Right cardiac atrium (tissue), 5 donors: ENCODE data around the gene ZNF92. TPM values are rescaled to one million over a fixed set of nuclear protein-coding genes. Genes with fewer than 3 reads are reported as not detected.
"Not testable (repeated sequence)": the region's sequence is repeated elsewhere in the genome, so short reads cannot be mapped to it uniquely, and the experiment has no call there.

Experiments used
- ATAC-seq, 2 donors: fragments of 200-7000 bp; cut with Tn5 transposase; one replicate each; pipeline versions ENCODE4 v1.8.0 to v1.9.1; 2020; ENCODE audit warnings: moderate library complexity in 2 of 2, mild to moderate bottlenecking in 1 of 2
- DNase-seq, 3 donors: peaks; one replicate each; pipeline ENCODE4 v3.0.0-alpha.2; 2020
- H3K27ac ChIP-seq: one replicate; pipeline ENCODE4 v1.5.1; 2013; ENCODE audit warnings: mild to moderate bottlenecking, low read length, control low read depth, moderate library complexity
- H3K27me3 ChIP-seq: one replicate; pipeline ENCODE4 v1.6.1; 2013; ENCODE audit not compliant: control insufficient read depth, insufficient read depth
- H3K4me1 ChIP-seq: one replicate; pipeline ENCODE4 v1.6.1; 2013; ENCODE audit warnings: low read length; ENCODE audit not compliant: control insufficient read depth, insufficient read depth
- H3K4me3 ChIP-seq: one replicate; pipeline ENCODE4 v1.5.1; 2013; ENCODE audit warnings: low read length, control low read depth
- H3K9me3 ChIP-seq: one replicate; pipeline ENCODE4 v1.6.1; 2013; ENCODE audit warnings: low read length; ENCODE audit not compliant: control insufficient read depth
- WGBS: extraction: QIAGEN DNeasy Blood & Tissue Kit; methylation state at CpG from one replicate; pipeline ENCODE4 v1.1.7; 2013; 5-methylcytosine and 5-hydroxymethylcytosine counted together
- intact Hi-C, 4 donors: fragments of 100-400 bp; cut with DNase I; formaldehyde crosslinking; loops; one replicate each; pipeline versions ENCODE4 v1.11.0 to v1.14.0; 2022 to 2023
- polyA plus RNA-seq: library from polyadenylated mRNA; stranded (reverse); fragments of 200-250 nt; gene quantifications from one replicate; pipeline ENCODE4 v1.2.3, GENCODE V29; 2013
- total RNA-seq, 4 donors: library from RNA; stranded (reverse); fragmentation: NEBNext Ultra II Directional; extraction: Animal tissue kit (Norgen Biotek cat#: 25700); gene quantifications; one replicate each; pipeline ENCODE4 v1.2.1, GENCODE V29; 2021
- donor health status: healthy with polysubstance abuse.
- donor health status: DM: no; HTN: yes; CAD: no.
- donor health status: DM: no; HTN: no; CAD: no.
- donor health status: DM: no; HTN: yes; CAD: no; lungs with severe emphysema.
- donor health status: DM: yes; HTN: yes; CAD: no.

ZNF92 gene
- total and polyA plus RNA-seq, 5 donors = 3.1 to 6.2 (median 4.1) TPM

GRCh38 chr7:65381742-65382141 lies 8.1 kb downstream of the ZNF92 start:
- Histone ChIP-seq H3K9me3 (no peaks in the 10 kb centered on the region), H3K4me3 (no peak overlapping the region), H3K4me1 (peaks cover 3% of the 10 kb centered on the region), H3K27ac (no peak overlapping the region), H3K27me3 (no peaks in the 10 kb centered on the region)
- no peak for ATAC-seq
- DNase-seq = no peak
- WGBS = 82% methylated on average over 3 of the region's 3 CpGs
- intact Hi-C loops = no loop called here

DNA sequence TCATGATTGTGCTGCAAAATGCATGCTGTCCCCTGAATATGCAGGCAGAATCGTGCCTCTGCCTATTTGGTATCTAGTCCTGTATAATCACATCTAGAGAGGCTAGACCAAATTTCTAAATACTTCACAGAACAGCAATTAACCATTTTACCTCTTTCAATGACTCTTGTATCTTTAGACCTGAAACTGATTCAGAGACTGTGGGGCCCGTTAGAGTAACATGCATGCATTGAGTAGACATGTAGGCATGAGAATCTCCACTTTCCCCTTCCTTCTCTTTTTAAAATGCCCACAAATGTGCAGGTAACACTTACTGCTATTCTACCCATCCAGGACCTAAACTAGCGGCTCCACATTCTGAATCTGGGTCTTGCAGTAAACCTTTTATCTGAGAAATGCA lies 8.8 kb downstream of the ZNF92 start:
- Histone ChIP-seq H3K4me1 (peaks cover 3% of the 10 kb centered on the region), H3K9me3 (no peaks in the 10 kb centered on the region), H3K27me3 (no peaks in the 10 kb centered on the region), H3K4me3 (no peak overlapping the region), H3K27ac (no peak overlapping the region)
- 84% methylated on average over 3 of the region's 3 CpGs for WGBS
- no peak for DNase-seq
- intact Hi-C loops = no loop called here
- no peak for ATAC-seq

DNA sequence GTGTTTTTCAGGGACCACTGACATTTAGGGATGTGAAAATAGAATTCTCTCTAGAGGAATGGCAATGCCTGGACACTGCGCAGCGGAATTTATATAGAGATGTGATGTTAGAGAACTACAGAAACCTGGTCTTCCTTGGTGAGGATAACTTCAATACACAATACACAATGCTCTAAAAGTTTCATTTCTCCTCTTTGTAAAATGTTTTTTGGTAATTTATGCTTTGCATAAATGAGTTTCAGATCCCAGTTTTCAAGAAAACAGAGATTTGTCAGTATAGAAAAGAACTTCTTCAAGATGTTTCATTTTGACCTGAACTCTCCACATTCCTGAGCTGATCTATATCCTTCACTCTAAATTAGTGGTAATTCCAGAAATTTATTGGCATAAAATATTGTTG lies 14.2 kb downstream of the ZNF92 start:
- Histone ChIP-seq H3K4me1 (no peaks in the 10 kb centered on the region), H3K27me3 (no peaks in the 10 kb centered on the region), H3K4me3 (no peak overlapping the region), H3K9me3 (no peaks in the 10 kb centered on the region), H3K27ac (no peak overlapping the region)
- ATAC-seq (no peak), DNase-seq (no peak)
- 97% methylated on average over 2 of the region's 2 CpGs for WGBS
- intact Hi-C loops = no loop called here

DNA sequence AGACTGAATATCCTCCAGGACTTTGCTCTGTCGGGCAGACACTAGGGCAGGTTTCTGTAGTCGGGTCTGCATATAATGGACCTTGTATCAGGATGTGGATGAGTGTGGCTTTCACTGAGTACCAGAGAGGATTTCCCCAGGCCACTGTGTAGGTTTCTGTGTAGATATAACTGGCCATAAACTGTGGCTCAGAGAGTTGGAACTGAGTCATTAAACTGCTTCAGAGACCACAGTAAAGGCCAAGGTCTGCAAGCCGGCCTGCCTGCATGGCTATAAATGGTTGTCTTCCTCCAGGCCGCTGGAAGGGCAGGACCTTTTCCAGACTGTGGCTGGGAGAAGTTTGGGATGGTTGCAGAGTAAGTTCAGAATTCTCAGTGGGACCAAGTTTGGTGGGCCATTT lies 16.9 kb downstream of the ZNF92 start:
- H3K27ac ChIP-seq = no peak overlapping the region
- 82% methylated on average over 4 of the region's 4 CpGs for WGBS
- no peak overlapping the region for H3K4me3 ChIP-seq
- intact Hi-C loops = no loop called here
- H3K4me1 ChIP-seq = no peaks in the 10 kb centered on the region
- ATAC-seq = no peak
- no peaks in the 10 kb centered on the region for H3K9me3 ChIP-seq
- H3K27me3 ChIP-seq = no peaks in the 10 kb centered on the region
- DNase-seq = no peak

- Histone ChIP-seq H3K9me3 (no peaks in the 10 kb centered on the region), H3K27me3 (no peaks in the 10 kb centered on the region), H3K4me3 (no peak overlapping the region), H3K4me1 (no peaks in the 10 kb centered on the region), H3K27ac (no peak overlapping the region)
- WGBS = 67% methylated on average over 4 of the region's 4 CpGs
- intact Hi-C loops = no loop called here
- no peak for ATAC-seq
- DNase-seq = no peak
Observed at GRCh38 chr7:65397730-65398142, 24.1 kb downstream of the ZNF92 start.

- WGBS = 88% methylated on average over 3 of the region's 3 CpGs
- ATAC-seq = not testable (repeated sequence)
Observed at GRCh38 chr7:65398671-65399070, 25.0 kb downstream of the ZNF92 start.

GRCh38 chr7:65399101-65399500 lies 25.4 kb downstream of the ZNF92 start:
- ATAC-seq, H3K9me3 ChIP-seq, H3K4me1 ChIP-seq, DNase-seq, H3K27me3 ChIP-seq, H3K4me3 ChIP-seq, intact Hi-C loops, H3K27ac ChIP-seq: not testable (repeated sequence)
- 82% methylated on average over 1 of the region's 1 CpG for WGBS

More at GRCh38 chr7:65398671-65399070, 25.0 kb downstream of the ZNF92 start:
- H3K27me3 ChIP-seq, H3K9me3 ChIP-seq, DNase-seq, intact Hi-C loops, H3K4me3 ChIP-seq, H3K27ac ChIP-seq, H3K4me1 ChIP-seq: not testable (repeated sequence)

DNA sequence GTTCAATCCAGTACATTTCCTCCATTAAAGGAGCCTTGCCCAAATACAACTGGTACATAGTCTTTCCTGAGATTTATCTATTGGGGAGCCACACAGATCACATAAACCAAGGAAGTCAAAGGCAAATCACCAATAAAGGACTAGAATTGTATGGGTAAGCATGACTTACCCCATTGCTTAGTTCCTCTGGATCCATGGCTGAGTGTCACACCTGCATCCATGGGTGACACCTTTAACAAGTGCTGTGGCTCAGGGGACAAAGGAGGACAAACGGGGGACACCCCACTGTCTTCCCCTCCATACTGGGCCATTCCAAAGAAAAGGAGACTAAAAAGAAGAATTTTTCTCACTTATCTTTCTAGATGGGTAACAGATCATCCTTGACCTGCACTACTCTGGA lies 30.4 kb downstream of the ZNF92 start:
- peaks cover 6% of the 10 kb centered on the region for H3K9me3 ChIP-seq
- intact Hi-C loops = no loop called here

DNA sequence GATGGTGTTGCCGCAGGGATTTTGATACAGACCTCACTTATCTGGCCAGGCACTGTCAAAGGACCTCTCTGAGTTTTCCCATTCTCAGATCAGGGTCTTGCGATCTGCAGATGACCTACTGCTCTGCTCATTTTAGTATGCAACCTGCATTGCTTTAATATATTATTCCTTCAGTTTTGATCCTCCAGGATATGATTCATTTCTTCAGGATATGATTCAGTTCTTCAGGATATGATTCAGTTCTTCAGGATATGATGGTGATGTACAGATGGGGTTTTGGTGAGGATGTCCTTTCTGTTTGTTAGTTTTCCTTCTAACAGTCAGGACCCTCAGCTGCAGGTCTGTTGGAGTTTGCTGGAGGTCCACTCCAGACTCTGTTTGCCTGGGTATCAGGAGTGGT lies 33.1 kb downstream of the ZNF92 start:
- 95% methylated on average over 2 of the region's 2 CpGs for WGBS
- H3K4me1 ChIP-seq, H3K9me3 ChIP-seq, ATAC-seq, H3K27me3 ChIP-seq, H3K4me3 ChIP-seq, DNase-seq, H3K27ac ChIP-seq, intact Hi-C loops: not testable (repeated sequence)

More for the DNA sequence above, 30.4 kb downstream of the ZNF92 start:
- ATAC-seq (no peak), DNase-seq (no peak)
- Histone ChIP-seq H3K27me3 (no peaks in the 10 kb centered on the region), H3K27ac (no peak overlapping the region), H3K4me1 (no peaks in the 10 kb centered on the region), H3K4me3 (no peak overlapping the region)
- 81% methylated on average over 1 of the region's 1 CpG for WGBS

DNA sequence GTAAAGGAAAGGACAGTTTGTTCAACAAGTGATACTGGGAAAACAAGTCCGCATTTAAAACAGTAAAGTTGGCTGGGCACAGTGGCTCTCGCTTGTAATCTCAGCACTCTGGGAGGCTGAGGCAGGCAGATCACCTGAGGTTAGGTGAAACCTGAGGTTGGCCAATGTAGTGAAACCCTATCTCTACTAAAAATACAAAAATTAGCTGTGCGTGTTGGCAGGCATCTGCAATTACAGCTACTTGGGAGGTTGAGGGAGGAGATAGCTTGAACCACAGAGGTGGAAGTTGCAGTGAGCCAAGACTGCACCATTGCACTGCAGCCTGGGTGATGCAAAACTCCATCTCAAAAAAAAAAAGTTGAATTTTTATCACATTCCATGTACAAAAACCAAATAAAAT lies 35.7 kb downstream of the ZNF92 start:
- DNase-seq = no peak
- no peaks in the 10 kb centered on the region for H3K27me3 ChIP-seq
- H3K4me1 ChIP-seq = no peaks in the 10 kb centered on the region
- intact Hi-C loops = no loop called here
- no peak overlapping the region for H3K27ac ChIP-seq
- 89% methylated on average over 3 of the region's 3 CpGs for WGBS
- H3K4me3 ChIP-seq = no peak overlapping the region
- no peak for ATAC-seq
- peaks cover 6% of the 10 kb centered on the region for H3K9me3 ChIP-seq

DNA sequence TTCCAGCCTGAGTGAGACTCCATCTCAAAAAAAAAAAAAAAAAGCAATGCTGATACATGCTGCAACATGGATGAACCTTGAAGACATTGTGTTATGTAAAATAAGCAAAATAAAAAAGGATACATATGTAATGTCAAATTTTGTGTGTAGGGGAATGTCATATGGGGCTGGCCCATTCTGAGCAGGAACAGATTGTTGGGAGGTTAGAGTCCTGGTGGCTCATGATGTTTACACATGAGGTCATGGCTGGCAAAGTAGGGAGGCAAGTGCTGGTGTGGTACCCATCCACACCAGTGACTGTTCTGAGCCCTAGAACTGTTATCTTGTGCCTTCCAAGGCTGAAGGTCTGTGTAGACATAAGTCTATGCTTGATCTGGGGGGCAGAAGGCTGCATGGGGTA lies 37.6 kb downstream of the ZNF92 start:
- Histone ChIP-seq H3K4me3 (no peak overlapping the region), H3K27ac (no peak overlapping the region), H3K9me3 (no peaks in the 10 kb centered on the region), H3K27me3 (no peaks in the 10 kb centered on the region), H3K4me1 (no peaks in the 10 kb centered on the region)
- intact Hi-C loops = no loop called here
- no peak for ATAC-seq
- no peak for DNase-seq

GRCh38 chr7:65422670-65423069 lies 49.0 kb downstream of the ZNF92 start:
- DNase-seq (no peak), ATAC-seq (no peak)
- intact Hi-C loops = no loop called here
- Histone ChIP-seq H3K4me1 (no peaks in the 10 kb centered on the region), H3K27ac (no peak overlapping the region), H3K9me3 (no peaks in the 10 kb centered on the region), H3K4me3 (no peak overlapping the region), H3K27me3 (no peaks in the 10 kb centered on the region)
